ENCODE data around the gene CERS6. TPM values are rescaled to one million over a fixed set of nuclear protein-coding genes. Genes with fewer than 3 reads are reported as not detected.

The CERS6 gene
- total RNA-seq, 2 donors from 2014 or later = 12.5 to 16.3 TPM

- Histone ChIP-seq H3K4me1 (no peaks in the 10 kb centered on the region), H3K27ac (no peak overlapping the region), H3K27me3 (no peaks in the 10 kb centered on the region), H3K9me3 (no peaks in the 10 kb centered on the region), H3K4me3 (no peak overlapping the region), H3K36me3 (replicated peaks in 1 of 2; ENCODE audit: insufficient read depth in 1 of 2, low read depth in 2 of 2) (no peaks in the 10 kb centered on the region)
- no peak for DNase-seq
- WGBS, 2 donors = 78 to 79% methylated on average over 5 of the region's 5 CpGs
- no peak for ATAC-seq
- TF ChIP-seq CTCF (IDR thresholded peaks at IDR 0.05) = no peak
- TF ChIP-seq POLR2A (IDR thresholded peaks at IDR 0.05) = no peak
- intact Hi-C loops (cut with DNase I) = no loop called here
These were observed 121.8 kb downstream of the CERS6 start for GRCh38 chr2:168577885-168578284.

GRCh38 chr2:168583064-168583709, 127.1 kb downstream of the CERS6 start:
- peaks cover 4% of the 10 kb centered on the region for H3K4me1 ChIP-seq
- TF ChIP-seq POLR2A (IDR thresholded peaks at IDR 0.05) = no peak
- no peak for TF ChIP-seq CTCF (IDR thresholded peaks at IDR 0.05)
- no peak for ATAC-seq
- 91 to 93% methylated on average over 5 of the region's 5 CpGs for WGBS, 2 donors
- H3K36me3 ChIP-seq (replicated peaks in 1 of 2; ENCODE audit: insufficient read depth in 1 of 2, low read depth in 2 of 2) = no peaks in the 10 kb centered on the region
- DNase-seq = no peak
- H3K9me3 ChIP-seq = no peaks in the 10 kb centered on the region
- H3K27ac ChIP-seq = no peak overlapping the region
- no peak overlapping the region for H3K4me3 ChIP-seq
- intact Hi-C loops (cut with DNase I) = no loop called here
- H3K27me3 ChIP-seq = no peaks in the 10 kb centered on the region

GRCh38 chr2:168583710-168584521, 127.8 kb downstream of the CERS6 start:
- WGBS, 2 donors = 62 to 64% methylated on average over 5 of the region's 5 CpGs
- TF ChIP-seq CTCF (IDR thresholded peaks at IDR 0.05) (no peak), POLR2A (IDR thresholded peaks at IDR 0.05) (no peak)
- intact Hi-C loops (cut with DNase I) = no loop called here
- ATAC-seq (peak; percentile 12), DNase-seq (peak; percentile 15 to 40 (median 30))
- H3K9me3 ChIP-seq = no peaks in the 10 kb centered on the region
- no peaks in the 10 kb centered on the region for H3K36me3 ChIP-seq (replicated peaks in 1 of 2; ENCODE audit: insufficient read depth in 1 of 2, low read depth in 2 of 2)
- no peak overlapping the region for H3K4me3 ChIP-seq
- H3K4me1 ChIP-seq = peaks cover 4% of the 10 kb centered on the region
- no peak overlapping the region for H3K27ac ChIP-seq
- H3K27me3 ChIP-seq = no peaks in the 10 kb centered on the region

- intact Hi-C loops (cut with DNase I) = no loop called here
- TF ChIP-seq CTCF (IDR thresholded peaks at IDR 0.05) (no peak), POLR2A (IDR thresholded peaks at IDR 0.05) (no peak)
- no peak for DNase-seq
- no peak for ATAC-seq
- no peaks in the 10 kb centered on the region for H3K27me3 ChIP-seq
- H3K27ac ChIP-seq = no peak overlapping the region
- H3K9me3 ChIP-seq = no peaks in the 10 kb centered on the region
- no peak overlapping the region for H3K4me3 ChIP-seq
- peaks cover 4% of the 10 kb centered on the region for H3K4me1 ChIP-seq
- H3K36me3 ChIP-seq (replicated peaks in 1 of 2; ENCODE audit: insufficient read depth in 1 of 2, low read depth in 2 of 2) = no peaks in the 10 kb centered on the region
These were observed 128.8 kb downstream of the CERS6 start for GRCh38 chr2:168584911-168585310.

Measured in body of pancreas (tissue), 4 donors.